GM19438 (cell line): ENCODE results near the gene IMPG1.
"Not testable (repeated sequence)": the region's sequence is repeated elsewhere in the genome, so short reads cannot be mapped to it uniquely, and the experiment has no call there.

Experiments used
- ATAC-seq: cut with Tn5 transposase; IDR thresholded peaks from one replicate; pipeline ENCODE4 v1.9.1; 2021; ENCODE audit warnings: low read depth; ENCODE audit not compliant: unreplicated experiment

IMPG1 gene

GRCh38 chr6:75952128-75952527 lies 120.3 kb downstream of the IMPG1 start:
- ATAC-seq = no peak

- ATAC-seq = no peak
Measured at GRCh38 chr6:75947935-75948334, 124.5 kb downstream of the IMPG1 start.

- ATAC-seq = peak; percentile 60
Measured at GRCh38 chr6:75946146-75946831, 126.2 kb downstream of the IMPG1 start.

GRCh38 chr6:75943381-75943780 lies 129.1 kb downstream of the IMPG1 start:
- no peak for ATAC-seq

- ATAC-seq = no peak
Measured at GRCh38 chr6:75941509-75941908, 131.0 kb downstream of the IMPG1 start.

GRCh38 chr6:75940564-75940963 lies 131.9 kb downstream of the IMPG1 start:
- no peak for ATAC-seq

GRCh38 chr6:75937846-75938245 lies 134.6 kb downstream of the IMPG1 start:
- ATAC-seq = no peak

GRCh38 chr6:75936682-75937081 lies 135.8 kb downstream of the IMPG1 start:
- ATAC-seq = no peak

GRCh38 chr6:75935473-75935793 lies 137.0 kb downstream of the IMPG1 start:
- ATAC-seq = no peak

GRCh38 chr6:75934643-75935472 lies 137.6 kb downstream of the IMPG1 start:
- peak; percentile 72 for ATAC-seq

- ATAC-seq = no peak
Measured at GRCh38 chr6:75933387-75933975, 139.0 kb downstream of the IMPG1 start.

GRCh38 chr6:75932067-75932466 lies 140.4 kb downstream of the IMPG1 start:
- peak; percentile 58 for ATAC-seq

GRCh38 chr6:75931011-75931680 lies 141.3 kb downstream of the IMPG1 start:
- ATAC-seq = no peak

GRCh38 chr6:75926293-75927168 lies 145.9 kb downstream of the IMPG1 start:
- ATAC-seq = peak; percentile 60

- no peak for ATAC-seq
Measured at GRCh38 chr6:75922226-75922625, 150.2 kb downstream of the IMPG1 start.

- no peak for ATAC-seq
Measured at GRCh38 chr6:75913040-75913439, 159.4 kb downstream of the IMPG1 start.

GRCh38 chr6:75907444-75907843 lies 165.0 kb downstream of the IMPG1 start:
- no peak for ATAC-seq

- no peak for ATAC-seq
Measured at GRCh38 chr6:75906871-75907270, 165.6 kb downstream of the IMPG1 start.

- not testable (repeated sequence) for ATAC-seq
Measured at GRCh38 chr6:75905129-75905528, 167.3 kb downstream of the IMPG1 start.

GRCh38 chr6:75900216-75900615 lies 172.2 kb downstream of the IMPG1 start:
- ATAC-seq = not testable (repeated sequence)
